IMR-90 (cell line): ENCODE measurements around the gene RIC3. TPM values are rescaled to one million over a fixed set of nuclear protein-coding genes. Genes with fewer than 3 reads are reported as not detected.

Experiments
- ATAC-seq: fragments of 200-7000 bp; cut with Tn5 transposase; 2 replicates; pipeline ENCODE4 v1.9.1; 2020; ENCODE audit warnings: low read depth, mild to moderate bottlenecking, moderate library complexity
- BruUV-seq: library from RNA; stranded (reverse); fragments of 400-500 nt; replicated peaks from 2 replicates; lab custom pipeline; 2021; lab: Mats Ljungman, UMichigan
- CTCF ChIA-PET: fragments of 300-600 bp; formaldehyde crosslinking; extraction: SDS; loops from one replicate; lab custom pipeline; 2021; ENCODE audit warnings: antibody characterized with exemption; lab: Yijun Ruan, JAX
- POLR2A ChIA-PET: fragments of 300-600 bp; sonication (Branson Sonifier 250); formaldehyde crosslinking; loops from one replicate; lab custom pipeline; 2022; ENCODE audit warnings: antibody characterized with exemption; ENCODE audit not compliant: unreplicated experiment; lab: Charles Lee
- DNase-seq: peaks from one replicate; pipeline ENCODE4 v3.0.0; 2013
- H2AFZ ChIP-seq: replicated peaks from 2 replicates; pipeline ENCODE3; 2013; ENCODE audit warnings: low read length, mild to moderate bottlenecking; ENCODE audit not compliant: poor library complexity
- H2AK5ac ChIP-seq: 2 replicates; pipeline ENCODE4 v1.6.1; 2013; ENCODE audit warnings: low read depth, low read length, inconsistent platforms
- H2AK9ac ChIP-seq: replicated peaks from 2 replicates; pipeline ENCODE3; 2013; ENCODE audit warnings: mild to moderate bottlenecking, low read depth, low read length, moderate library complexity; ENCODE audit not compliant: poor library complexity
- H2BK120ac ChIP-seq: 2 replicates; pipeline ENCODE4 v1.6.1; 2013; ENCODE audit warnings: low read depth, low read length, inconsistent platforms
- H2BK15ac ChIP-seq: 3 replicates; pipeline ENCODE4 v1.6.1; 2013; ENCODE audit warnings: low read depth, low read length, inconsistent platforms
- H2BK20ac ChIP-seq: 2 replicates; pipeline ENCODE4 v1.6.1; 2013; ENCODE audit warnings: low read depth, mild to moderate bottlenecking, inconsistent platforms, low read length, moderate library complexity
- H2BK5ac ChIP-seq: 2 replicates; pipeline ENCODE4 v1.6.1; 2013; ENCODE audit warnings: mild to moderate bottlenecking, low read depth, low read length, inconsistent platforms; ENCODE audit not compliant: poor library complexity, severe bottlenecking
- H3K14ac ChIP-seq: replicated peaks from 2 replicates; pipeline ENCODE4 v1.6.1; 2013; ENCODE audit warnings: low read depth, low read length, inconsistent platforms
- H3K18ac ChIP-seq: 2 replicates; pipeline ENCODE4 v1.6.1; 2013; ENCODE audit warnings: low read depth, low read length, control low read depth
- H3K23ac ChIP-seq: 2 replicates; pipeline ENCODE4 v1.6.1; 2013; ENCODE audit warnings: low read depth, low read length, inconsistent platforms
- H3K27ac ChIP-seq: 2 replicates; pipeline ENCODE4 v1.5.1; 2013; ENCODE audit warnings: mild to moderate bottlenecking, control low read depth, low read length; ENCODE audit not compliant: insufficient read depth
- H3K27me3 ChIP-seq: 2 replicates; pipeline ENCODE4 v1.6.1; 2013; ENCODE audit warnings: low read length; ENCODE audit not compliant: control insufficient read depth, insufficient read depth
- H3K36me3 ChIP-seq: 2 replicates; pipeline ENCODE4 v1.6.1; 2013; ENCODE audit warnings: low read length, mixed read lengths; ENCODE audit not compliant: control insufficient read depth, insufficient read depth
- H3K4ac ChIP-seq: 2 replicates; pipeline ENCODE4 v1.6.1; 2013; ENCODE audit warnings: low read depth, low read length, inconsistent platforms
- H3K4me1 ChIP-seq: 2 replicates; pipeline ENCODE4 v1.6.1; 2013; ENCODE audit warnings: low read length, mixed read lengths; ENCODE audit not compliant: control insufficient read depth, insufficient read depth
- H3K4me2 ChIP-seq: 2 replicates; pipeline ENCODE4 v1.6.1; 2013; ENCODE audit warnings: low read depth, mild to moderate bottlenecking, control low read depth, low read length, moderate library complexity
- H3K4me3 ChIP-seq: 2 replicates; pipeline ENCODE4 v1.5.1; 2013; ENCODE audit warnings: low read depth, mild to moderate bottlenecking, control low read depth, low read length, moderate library complexity; ENCODE audit not compliant: insufficient read depth
- H3K56ac ChIP-seq: 2 replicates; pipeline ENCODE4 v1.6.1; 2013; ENCODE audit warnings: low read length, inconsistent platforms; ENCODE audit not compliant: insufficient read depth; ENCODE audit errors: extremely low read depth
- H3K79me1 ChIP-seq, 2 experiments: 2 replicates each; pipeline ENCODE4 v1.6.1; 2013; ENCODE audit warnings: low read length in 2 of 2, inconsistent platforms in 1 of 2, low read depth in 1 of 2
- H3K9ac ChIP-seq: 2 replicates; pipeline ENCODE4 v1.6.1; 2013; ENCODE audit warnings: low read depth, low read length, control low read depth
- H3K9me1 ChIP-seq: 2 replicates; pipeline ENCODE4 v1.6.1; 2013; ENCODE audit warnings: low read length, inconsistent platforms; ENCODE audit not compliant: insufficient read depth
- H3K9me3 ChIP-seq: 2 replicates; pipeline ENCODE4 v1.6.1; 2013; ENCODE audit warnings: low read length; ENCODE audit not compliant: control insufficient read depth, insufficient read depth
- H4K20me1 ChIP-seq: 2 replicates; pipeline ENCODE4 v1.6.1; 2013; ENCODE audit warnings: low read length, inconsistent platforms; ENCODE audit not compliant: insufficient read depth
- H4K5ac ChIP-seq: 2 replicates; pipeline ENCODE4 v1.6.1; 2013; ENCODE audit warnings: mild to moderate bottlenecking, low read depth, low read length, control low read depth
- H4K8ac ChIP-seq, 2 experiments: 2 replicates each; pipeline ENCODE4 v1.6.1; 2013; ENCODE audit warnings: low read depth in 2 of 2, low read length in 2 of 2, control low read depth in 1 of 2, inconsistent platforms in 1 of 2
- H4K91ac ChIP-seq: 2 replicates; pipeline ENCODE4 v1.6.1; 2013; ENCODE audit warnings: low read depth, low read length, inconsistent platforms; ENCODE audit not compliant: insufficient read depth
- CHD1 ChIP-seq: IDR thresholded peaks from 2 replicates; pipeline ENCODE4 v1.6.1; 2012; ENCODE audit warnings: low read depth, low read length, improper control_type of control experiment
- POLR2A ChIP-seq: IDR thresholded peaks from 2 replicates; pipeline ENCODE4 v1.6.1; 2012; ENCODE audit warnings: mild to moderate bottlenecking, low read depth, low read length
- RFX5 ChIP-seq: IDR thresholded peaks from 2 replicates; pipeline ENCODE4 v1.8.0; 2012; ENCODE audit warnings: low read depth, mild to moderate bottlenecking, low read length, moderate library complexity
- SMC3 ChIP-seq: fragments of 150-350 bp; IDR thresholded peaks from 2 replicates; pipeline ENCODE4 v1.6.1; 2016; ENCODE audit warnings: low read depth, mild to moderate bottlenecking, antibody characterized with exemption, low read length, moderate library complexity
- WGBS, 2 experiments: methylation state at CpG; one replicate each; pipeline versions ENCODE4 v1.1.5 to v1.1.7; 2013; ENCODE audit warnings: missing lambda C conversion rate in 2 of 2; ENCODE audit not compliant: insufficient read length in 1 of 2; ENCODE audit errors: extremely low coverage in 2 of 2; 5-methylcytosine and 5-hydroxymethylcytosine counted together
- dilution Hi-C: fragments of 300-500 bp; cut with HindIII; formaldehyde crosslinking; loops from one replicate; pipeline ENCODE4 v1.14.3; 2018; ENCODE audit warnings: low sequenced_read_pairs; ENCODE audit not compliant: unreplicated experiment
- in situ Hi-C: fragments of 300-500 bp; cut with MboI; formaldehyde crosslinking; loops from 3 replicates; pipeline ENCODE4 v1.14.3; 2019; ENCODE audit warnings: low sequenced_read_pairs, inconsistent platforms, mixed read lengths
- intact Hi-C: fragments of 100-400 bp; cut with micrococcal nuclease; formaldehyde crosslinking; loops from 2 replicates; pipeline ENCODE4 v1.10.0; 2022
- polyA plus RNA-seq, 3 experiments: library from polyadenylated mRNA; depleted of rRNA; stranded (reverse); fragments of >200 nt; gene quantifications; 2 replicates each; pipeline ENCODE4 v1.2.3, GENCODE V29; 2012; ENCODE audit warnings: low replicate concordance in 1 of 3
- total RNA-seq: library from RNA; depleted of rRNA; stranded (reverse); fragments of >200 nt; gene quantifications from 2 replicates; pipeline ENCODE4 v1.2.3, GENCODE V29; 2012
- TF ChIP-seq, protein P1 (sequence below): fragments of 150-350 bp; IDR thresholded peaks from 2 replicates; pipeline ENCODE4 v1.6.1; 2016; ENCODE audit warnings: low read depth, mild to moderate bottlenecking, low read length, moderate library complexity, borderline replicate concordance

RIC3 gene
- total and polyA plus RNA-seq, 2 of the 4 experiments (the other 2 are of a cell fraction): not detected

DNA sequence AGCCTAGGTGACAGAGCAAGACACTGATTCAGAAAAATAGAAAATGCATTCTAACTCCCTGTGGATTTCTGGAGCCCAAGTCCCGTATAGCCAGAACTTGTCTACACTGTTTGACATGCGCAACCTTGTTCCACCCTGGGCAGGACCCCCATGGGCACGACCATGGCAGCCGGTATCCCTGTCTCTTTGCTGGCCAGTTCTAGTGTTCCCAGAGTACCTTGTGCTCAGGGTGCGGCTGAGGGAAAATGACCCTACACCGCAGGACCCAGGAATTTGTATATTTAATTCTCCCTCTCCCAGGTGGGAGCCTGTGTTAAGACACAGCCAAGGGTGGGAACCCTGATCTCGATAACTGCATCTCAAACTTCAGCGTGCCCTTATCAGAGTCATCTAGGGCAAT, 36.7 kb upstream of the RIC3 start:
- no peaks in the 10 kb centered on the region for H3K9me1 ChIP-seq
- H3K4me2 ChIP-seq: no peak overlapping the region
- dilution Hi-C loops (no loop called here), in situ Hi-C loops (no loop called here), intact Hi-C loops (no loop called here)
- no peaks in the 10 kb centered on the region for H3K79me1 ChIP-seq
- H3K56ac ChIP-seq: no peak overlapping the region
- H4K5ac ChIP-seq: no peak overlapping the region
- H4K20me1 ChIP-seq: no peaks in the 10 kb centered on the region
- H3K4me3 ChIP-seq: no peak overlapping the region
- BruUV-seq: no TSS peak
- no peaks in the 10 kb centered on the region for H3K9me3 ChIP-seq
- H2BK15ac ChIP-seq: no peak overlapping the region
- H2AFZ ChIP-seq: no peak overlapping the region
- no peak overlapping the region for H2BK5ac ChIP-seq
- H3K14ac ChIP-seq: no peak overlapping the region
- no peak overlapping the region for H2AK9ac ChIP-seq
- H3K27me3 ChIP-seq: peaks cover 26% of the 10 kb centered on the region
- no peak overlapping the region for H2BK120ac ChIP-seq
- no peaks in the 10 kb centered on the region for H3K36me3 ChIP-seq
- no peak overlapping the region for H2AK5ac ChIP-seq
- 100% methylated on average over 2 of the region's 8 CpGs; no CpG with 5 or more reads in 1 of the 2 experiments for WGBS, 2 experiments
- no peak overlapping the region for H3K4ac ChIP-seq
- H3K18ac ChIP-seq: no peak overlapping the region
- no peak overlapping the region for H4K8ac ChIP-seq
- ATAC-seq (no peak), DNase-seq (no peak)
- H3K9ac ChIP-seq: no peak overlapping the region
- no peaks in the 10 kb centered on the region for H3K4me1 ChIP-seq
- ChIA-PET CTCF (no interaction called here), POLR2A (no interaction called here)
- H3K27ac ChIP-seq: no peak overlapping the region
- H2BK20ac ChIP-seq: no peak overlapping the region
- no peak overlapping the region for H3K23ac ChIP-seq
- TF ChIP-seq RFX5 (no peak), SMC3 (no peak), CHD1 (no peak), POLR2A (no peak)
- TF ChIP-seq, protein P1, sequence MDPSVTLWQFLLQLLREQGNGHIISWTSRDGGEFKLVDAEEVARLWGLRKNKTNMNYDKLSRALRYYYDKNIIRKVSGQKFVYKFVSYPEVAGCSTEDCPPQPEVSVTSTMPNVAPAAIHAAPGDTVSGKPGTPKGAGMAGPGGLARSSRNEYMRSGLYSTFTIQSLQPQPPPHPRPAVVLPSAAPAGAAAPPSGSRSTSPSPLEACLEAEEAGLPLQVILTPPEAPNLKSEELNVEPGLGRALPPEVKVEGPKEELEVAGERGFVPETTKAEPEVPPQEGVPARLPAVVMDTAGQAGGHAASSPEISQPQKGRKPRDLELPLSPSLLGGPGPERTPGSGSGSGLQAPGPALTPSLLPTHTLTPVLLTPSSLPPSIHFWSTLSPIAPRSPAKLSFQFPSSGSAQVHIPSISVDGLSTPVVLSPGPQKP: no peak
- H4K91ac ChIP-seq: no peak overlapping the region
